ENCODE data around the gene FBXL4.

Gene FBXL4

DNA sequence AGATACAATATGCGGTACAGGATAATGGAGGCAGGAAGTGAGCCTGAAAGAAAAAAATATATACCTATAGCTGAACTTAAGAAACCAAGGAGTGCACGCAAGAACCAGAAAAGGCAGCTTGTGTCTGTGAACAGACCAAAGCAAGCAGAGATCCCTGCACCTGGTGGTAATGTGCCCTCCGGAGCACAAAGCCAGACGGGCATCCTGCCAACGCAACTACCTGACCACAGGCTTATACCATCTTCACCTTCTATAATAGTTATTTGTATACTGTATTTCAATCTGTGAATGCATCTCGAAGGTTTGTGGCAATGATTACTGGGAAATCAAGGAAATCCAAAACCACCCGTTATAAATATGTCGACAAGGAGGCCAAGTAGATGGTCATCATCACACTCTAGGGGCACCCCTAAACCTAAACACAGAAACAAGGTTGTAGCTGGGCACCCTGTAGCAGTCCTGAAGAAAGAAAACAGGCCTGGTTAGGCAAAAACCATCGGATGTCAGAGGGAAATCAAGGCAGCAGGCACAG lies 801 bp downstream of the FBXL4 start:
- peak overlapping the region; percentile 62 for H3K4me3 ChIP-seq (ENCODE audit: low read depth, low read length)
- TF ChIP-seq, protein P1, sequence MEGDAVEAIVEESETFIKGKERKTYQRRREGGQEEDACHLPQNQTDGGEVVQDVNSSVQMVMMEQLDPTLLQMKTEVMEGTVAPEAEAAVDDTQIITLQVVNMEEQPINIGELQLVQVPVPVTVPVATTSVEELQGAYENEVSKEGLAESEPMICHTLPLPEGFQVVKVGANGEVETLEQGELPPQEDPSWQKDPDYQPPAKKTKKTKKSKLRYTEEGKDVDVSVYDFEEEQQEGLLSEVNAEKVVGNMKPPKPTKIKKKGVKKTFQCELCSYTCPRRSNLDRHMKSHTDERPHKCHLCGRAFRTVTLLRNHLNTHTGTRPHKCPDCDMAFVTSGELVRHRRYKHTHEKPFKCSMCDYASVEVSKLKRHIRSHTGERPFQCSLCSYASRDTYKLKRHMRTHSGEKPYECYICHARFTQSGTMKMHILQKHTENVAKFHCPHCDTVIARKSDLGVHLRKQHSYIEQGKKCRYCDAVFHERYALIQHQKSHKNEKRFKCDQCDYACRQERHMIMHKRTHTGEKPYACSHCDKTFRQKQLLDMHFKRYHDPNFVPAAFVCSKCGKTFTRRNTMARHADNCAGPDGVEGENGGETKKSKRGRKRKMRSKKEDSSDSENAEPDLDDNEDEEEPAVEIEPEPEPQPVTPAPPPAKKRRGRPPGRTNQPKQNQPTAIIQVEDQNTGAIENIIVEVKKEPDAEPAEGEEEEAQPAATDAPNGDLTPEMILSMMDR (IDR thresholded peaks at IDR 0.05; ENCODE audit: borderline replicate concordance, insufficient read depth, low read depth, low read length): no peak

DNA sequence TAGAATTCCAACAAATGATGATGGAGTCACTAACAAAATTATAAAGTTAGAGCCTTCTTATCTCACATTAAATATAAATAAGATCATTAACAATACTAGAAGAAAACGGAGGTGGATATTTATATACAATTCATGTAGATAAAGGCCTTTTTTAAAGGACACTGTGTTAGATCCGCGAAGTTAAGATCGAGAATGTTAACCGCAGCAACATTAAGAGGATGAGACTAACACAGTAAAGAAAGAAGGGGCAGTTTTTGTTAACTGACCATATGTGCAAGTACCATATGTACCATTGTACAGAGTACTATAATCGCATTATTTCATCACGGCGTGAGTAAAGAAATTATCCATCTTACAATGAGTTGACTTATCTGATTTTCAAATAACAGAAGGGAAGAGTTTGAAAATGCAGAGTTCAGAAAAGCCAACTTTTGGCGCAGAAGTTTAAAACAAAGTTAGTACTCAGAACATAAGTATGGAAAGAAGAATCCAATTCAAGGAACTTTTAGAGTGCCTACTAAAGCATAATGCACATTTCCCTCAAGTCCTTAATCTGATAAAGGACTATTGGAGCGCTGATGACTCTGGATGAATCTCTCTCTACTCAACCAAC lies 1.4 kb downstream of the FBXL4 start:
- H3K4me3 ChIP-seq (ENCODE audit: low read depth, low read length): peak overlapping the region; percentile 62
- TF ChIP-seq, protein P1 (IDR thresholded peaks at IDR 0.05; ENCODE audit: borderline replicate concordance, insufficient read depth, low read depth, low read length): no peak

DNA sequence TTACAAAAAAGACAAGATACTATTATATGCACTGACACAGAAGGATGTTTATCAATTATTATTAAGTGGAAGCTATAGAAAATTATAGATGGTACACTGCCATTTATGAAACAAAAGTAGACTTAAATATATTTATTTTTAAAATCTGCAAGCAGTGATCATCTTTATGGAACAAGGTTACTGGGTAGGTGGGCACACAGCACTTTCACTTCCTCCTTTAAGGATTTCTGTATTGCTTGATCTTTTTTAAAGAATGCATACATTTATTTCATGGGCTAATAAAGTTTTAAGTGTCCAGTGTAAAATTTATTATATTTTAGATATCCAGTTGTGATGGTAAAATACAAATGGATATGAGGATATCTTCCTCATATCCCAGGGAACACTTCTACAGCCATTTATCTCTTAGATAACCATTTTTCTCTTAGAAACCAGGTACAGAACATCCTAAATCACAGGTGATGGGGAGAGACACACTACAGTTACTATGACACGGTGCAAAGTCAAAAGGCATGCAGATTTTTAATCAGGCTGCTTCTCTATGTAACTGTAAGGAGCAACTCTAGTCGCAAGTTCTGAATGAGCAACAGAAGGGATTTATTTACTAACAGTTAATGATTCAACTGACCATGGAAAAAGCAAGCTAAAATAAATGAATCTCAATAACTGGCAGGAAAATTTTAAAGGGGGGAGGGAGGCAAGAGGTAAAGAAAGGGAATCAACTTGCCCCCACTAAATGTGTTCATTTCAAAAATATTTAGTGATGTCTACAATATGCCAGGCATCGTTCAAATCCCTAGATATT lies 2.2 kb downstream of the FBXL4 start:
- TF ChIP-seq, protein P1 (IDR thresholded peaks at IDR 0.05; ENCODE audit: borderline replicate concordance, insufficient read depth, low read depth, low read length): no peak
- no peak overlapping the region for H3K4me3 ChIP-seq (ENCODE audit: low read depth, low read length)

DNA sequence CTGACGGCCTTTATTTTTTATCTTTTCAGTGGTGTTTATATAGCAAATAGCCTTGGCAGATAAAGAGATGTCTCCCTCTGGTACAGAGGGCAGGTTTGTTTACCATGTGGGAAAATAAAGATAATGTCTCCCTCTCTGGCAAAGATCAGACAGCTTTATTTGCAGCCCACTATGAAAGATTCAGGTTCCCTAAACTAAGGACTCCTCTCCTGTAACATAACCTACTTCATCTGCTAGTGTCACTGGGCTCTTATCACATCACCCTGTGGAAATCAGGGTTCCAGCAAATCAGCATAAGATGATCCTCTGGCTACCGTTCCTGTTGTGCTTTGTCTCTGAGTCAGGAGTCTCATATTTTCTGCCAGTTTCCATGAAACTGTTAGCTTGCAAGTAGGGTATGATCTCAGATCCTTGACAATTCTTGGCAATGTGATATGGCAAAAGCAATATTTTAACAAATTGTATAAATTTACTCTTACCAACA lies 3.1 kb downstream of the FBXL4 start:
- TF ChIP-seq, protein P1 (IDR thresholded peaks at IDR 0.05; ENCODE audit: borderline replicate concordance, insufficient read depth, low read depth, low read length): no peak

DNA sequence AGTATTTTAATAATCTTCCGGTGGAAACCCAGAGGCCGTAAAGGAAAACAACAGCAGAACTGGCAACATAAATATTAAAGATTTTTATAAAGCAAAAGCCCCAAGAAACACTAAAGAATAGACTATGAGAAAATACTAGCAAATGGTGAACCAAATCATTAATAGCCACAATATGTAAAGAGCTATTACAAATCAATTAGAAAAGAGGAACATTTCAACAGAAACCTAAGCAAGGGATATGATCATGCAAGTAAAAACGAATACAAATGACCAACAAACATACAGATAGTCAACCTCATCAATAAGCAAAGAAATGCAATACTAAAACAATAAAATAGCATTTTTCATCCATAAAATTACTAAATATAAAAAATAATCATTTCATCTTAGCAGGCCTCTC lies 3.6 kb downstream of the FBXL4 start:
- TF ChIP-seq, protein P1 (IDR thresholded peaks at IDR 0.05; ENCODE audit: borderline replicate concordance, insufficient read depth, low read depth, low read length): no peak
- no peak overlapping the region for H3K4me3 ChIP-seq (ENCODE audit: low read depth, low read length)

More for the DNA sequence above, 3.1 kb downstream of the FBXL4 start:
- H3K4me3 ChIP-seq (ENCODE audit: low read depth, low read length): no peak overlapping the region

DNA sequence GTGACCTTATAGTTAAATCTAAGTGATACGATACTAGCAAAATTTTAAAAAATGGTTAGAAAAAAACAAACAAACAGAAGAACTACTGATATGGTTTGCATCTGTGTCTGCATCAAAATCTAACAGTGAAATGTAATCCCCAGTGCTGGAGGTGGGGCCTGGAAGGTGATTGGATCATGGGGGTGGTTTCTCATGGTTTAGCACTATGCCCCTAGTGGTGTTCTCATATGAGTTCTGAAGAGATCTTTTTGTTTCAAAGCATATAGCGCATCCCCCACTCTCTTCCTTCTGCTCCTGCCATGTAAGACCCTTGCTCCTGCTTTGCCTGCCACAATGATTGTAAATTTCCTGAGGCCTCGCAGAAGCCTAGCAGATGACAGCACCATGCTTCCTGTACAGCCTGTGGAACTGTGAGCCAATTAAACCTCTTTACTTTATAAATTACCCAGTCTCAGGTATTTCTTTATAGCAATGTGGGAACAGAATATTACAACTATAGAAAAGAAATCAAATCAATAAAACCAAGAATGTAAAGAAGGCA lies 5.4 kb downstream of the FBXL4 start:
- TF ChIP-seq, protein P1 (IDR thresholded peaks at IDR 0.05; ENCODE audit: borderline replicate concordance, insufficient read depth, low read depth, low read length): no peak
- H3K4me3 ChIP-seq (ENCODE audit: low read depth, low read length): no peak overlapping the region

Measured in GM12875 (cell line).